ENCODE measurements around the gene HPS3. TPM values are rescaled to one million over a fixed set of nuclear protein-coding genes. Genes with fewer than 3 reads are reported as not detected.

HPS3 gene
- total and polyA plus RNA-seq, 2 of the 4 experiments (the other 2 are of a cell fraction), result 15.2 to 24.2 TPM

DNA sequence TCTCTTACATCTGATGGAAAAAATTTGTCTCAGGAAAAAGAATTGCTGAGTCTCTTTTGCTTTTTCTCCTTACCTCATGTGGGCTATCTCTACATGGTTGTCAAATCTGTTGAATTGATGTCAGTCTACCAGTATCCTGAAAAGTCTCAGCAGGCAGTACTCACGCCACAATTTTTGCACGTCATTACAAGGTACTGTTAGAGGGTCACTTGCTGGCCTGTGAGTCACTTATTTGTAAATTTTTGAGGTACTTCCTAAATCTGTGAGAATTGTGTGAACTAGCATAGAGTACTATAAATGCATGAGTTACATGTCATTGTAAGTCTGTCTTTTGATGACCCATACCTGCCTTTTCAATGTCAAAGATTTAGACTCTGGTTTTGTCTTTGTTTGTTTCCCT is 15.9 kb downstream of the HPS3 start:
- Histone ChIP-seq H4K91ac (ENCODE audit: insufficient read depth, low read depth, low read length) (no peak overlapping the region), H2BK15ac (ENCODE audit: low read depth, low read length) (no peak overlapping the region), H3K4me1 (ENCODE audit: control insufficient read depth, insufficient read depth, low read length) (no peaks in the 10 kb centered on the region), H2BK5ac (ENCODE audit: low read depth, low read length, poor library complexity, severe bottlenecking) (no peak overlapping the region), H3K27ac (ENCODE audit: insufficient read depth, low read length) (no peak overlapping the region), H3K27me3 (ENCODE audit: control insufficient read depth, insufficient read depth, low read length) (no peaks in the 10 kb centered on the region), H2AK5ac (ENCODE audit: low read depth, low read length) (no peak overlapping the region), H4K8ac (ENCODE audit: low read depth in 2 of 2, low read length in 2 of 2) (no peak overlapping the region), H3K23ac (ENCODE audit: low read depth, low read length) (no peak overlapping the region), H4K5ac (ENCODE audit: low read depth, low read length) (no peak overlapping the region), H3K36me3 (ENCODE audit: control insufficient read depth, insufficient read depth, low read length) (peaks cover 18% of the 10 kb centered on the region), H3K18ac (ENCODE audit: low read depth, low read length) (no peak overlapping the region), H2BK120ac (ENCODE audit: low read depth, low read length) (no peak overlapping the region), H3K9me1 (ENCODE audit: insufficient read depth, low read length) (no peaks in the 10 kb centered on the region; the same call in 1 of the 2 replicates), H3K56ac (ENCODE audit: extremely low read depth, insufficient read depth, low read length) (no peak overlapping the region), H2BK20ac (ENCODE audit: low read depth, low read length) (no peak overlapping the region), H3K79me1 (ENCODE audit: low read depth in 1 of 2, low read length in 2 of 2) (peaks cover 0 to 15% of the 10 kb centered on the region in 2 experiments; a peak in 3 of 4 replicates), H3K14ac (replicated peaks; ENCODE audit: low read depth, low read length) (no peak overlapping the region), H2AK9ac (replicated peaks; ENCODE audit: low read depth, low read length, poor library complexity) (no peak overlapping the region), H2AFZ (replicated peaks; ENCODE audit: low read length, poor library complexity) (no peak overlapping the region), H3K4ac (ENCODE audit: low read depth, low read length) (no peak overlapping the region), H3K9ac (ENCODE audit: low read depth, low read length) (no peak overlapping the region), H3K4me2 (ENCODE audit: low read depth, low read length) (no peak overlapping the region), H3K9me3 (ENCODE audit: control insufficient read depth, insufficient read depth, low read length) (no peaks in the 10 kb centered on the region), H3K4me3 (ENCODE audit: insufficient read depth, low read depth, low read length) (no peak overlapping the region), H4K20me1 (ENCODE audit: insufficient read depth, low read length) (no peaks in the 10 kb centered on the region)
- dilution Hi-C loops (cut with HindIII; ENCODE audit: low sequenced_read_pairs, unreplicated experiment) (no loop called here), intact Hi-C loops (cut with micrococcal nuclease) (no loop called here), in situ Hi-C loops (cut with MboI; ENCODE audit: low sequenced_read_pairs) (no loop called here)
- TF ChIP-seq MAZ (IDR thresholded peaks at IDR 0.05; ENCODE audit: borderline replicate concordance, low read depth, low read length), result no peak
- no peak for ATAC-seq (ENCODE audit: low read depth)
- no peak for DNase-seq
- 90% methylated on average over 2 of the region's 2 CpGs; no CpG with 5 or more reads in 1 of the 2 experiments for WGBS, 2 experiments (ENCODE audit: extremely low coverage in 2 of 2, insufficient read length in 1 of 2)
- ChIA-PET CTCF (no interaction called here), POLR2A (ENCODE audit: unreplicated experiment) (no interaction called here)
- BruUV-seq (replicated peaks), result no TSS peak

Data from IMR-90 (cell line).